Left renal cortex interstitium (tissue), 4 donors: ENCODE data around the gene FBXO42. TPM values are rescaled to one million over a fixed set of nuclear protein-coding genes. Genes with fewer than 3 reads are reported as not detected.
"Not testable (repeated sequence)": the region's sequence is repeated elsewhere in the genome, so short reads cannot be mapped to it uniquely, and the experiment has no call there.

Source experiments
- DNase-seq, 4 donors: peaks; one replicate each; pipeline ENCODE4 v3.0.0-alpha.2; 2013; ENCODE audit warnings: low read depth in 4 of 4, low spot score in 2 of 4, missing footprints in 1 of 4
- polyA plus RNA-seq, 4 donors: library from polyadenylated mRNA; unstranded; fragments of 120-200 nt; gene quantifications; one replicate each; pipeline ENCODE4 v1.2.1, GENCODE V29; 2013; ENCODE audit not compliant: insufficient read length in 4 of 4

Gene FBXO42
- polyA plus RNA-seq, 4 donors, result 18.3 to 24.0 (median 21.4) TPM

DNA sequence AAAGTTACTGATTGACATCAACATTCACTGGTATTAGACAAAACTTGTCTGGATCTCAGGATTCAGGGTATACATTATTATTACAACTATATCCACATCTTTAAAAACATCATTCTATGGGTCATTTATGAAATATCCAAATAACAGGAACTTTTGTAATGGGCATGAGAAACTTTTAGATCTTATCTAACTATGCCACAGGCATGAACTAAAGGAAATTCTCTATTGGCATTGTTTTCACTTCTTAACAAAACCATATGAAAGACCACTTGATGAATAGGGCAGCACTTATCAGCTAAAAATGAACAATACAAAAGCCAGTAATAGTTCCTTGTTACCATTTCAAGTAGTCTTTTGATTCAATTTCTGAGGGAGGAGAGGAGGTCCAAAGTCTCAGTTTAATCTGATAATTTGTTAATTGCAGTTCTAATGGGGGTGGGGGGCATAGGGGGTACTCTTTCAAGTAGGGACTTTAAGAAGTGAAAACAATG, 84.5 kb downstream of the FBXO42 start:
- no peak for DNase-seq

DNA sequence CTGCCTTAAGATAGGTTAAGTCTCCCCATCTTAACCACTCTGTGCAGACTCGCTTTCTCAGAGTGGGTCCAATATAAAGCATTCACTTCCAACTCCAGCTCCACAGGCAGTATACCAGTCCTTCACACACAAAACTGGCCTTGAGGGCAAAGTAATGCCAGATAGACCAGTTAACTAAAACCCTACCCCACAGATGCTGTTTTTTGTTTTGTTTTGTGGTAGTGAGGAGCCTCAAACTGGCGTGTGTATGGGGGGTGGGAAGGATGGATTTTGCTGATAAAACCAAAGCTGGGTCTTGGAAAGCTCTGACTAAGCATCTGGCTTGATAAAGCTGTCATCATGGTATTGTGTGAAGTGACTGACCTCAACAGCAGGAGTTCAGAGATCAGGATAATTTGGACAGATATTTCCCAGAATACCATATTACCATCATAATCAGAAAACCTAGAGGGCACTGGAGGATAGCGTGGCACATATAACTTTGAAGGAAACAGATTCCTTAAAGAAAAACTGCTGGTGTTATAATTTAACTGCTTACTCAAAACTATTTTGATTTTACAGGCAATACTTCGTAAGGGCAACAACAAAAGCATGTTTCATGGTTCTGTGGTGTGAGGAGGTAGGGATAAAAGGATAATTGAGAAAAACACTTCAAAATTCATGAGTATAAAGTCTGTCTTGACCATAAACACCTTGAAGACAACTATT, 85.7 kb downstream of the FBXO42 start:
- no peak for DNase-seq

DNA sequence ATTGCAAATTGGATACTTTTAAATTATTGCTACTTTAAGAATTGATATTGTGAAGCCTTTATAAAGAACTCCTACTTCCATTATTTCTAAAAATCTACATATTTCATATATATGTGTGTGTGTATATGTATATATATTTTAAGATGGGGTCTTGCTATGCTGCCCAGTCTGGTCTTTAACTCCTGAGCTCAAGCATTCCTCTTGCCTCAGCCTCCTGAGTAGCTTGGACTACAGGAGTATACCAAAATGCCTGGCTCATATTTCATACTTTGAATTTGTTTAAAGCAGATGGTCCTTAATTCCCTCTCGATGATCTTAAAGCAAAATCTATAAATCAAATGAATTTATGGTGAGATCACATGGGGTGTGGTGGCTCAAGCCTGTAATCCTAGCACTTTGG, 90.2 kb downstream of the FBXO42 start:
- no peak for DNase-seq

DNA sequence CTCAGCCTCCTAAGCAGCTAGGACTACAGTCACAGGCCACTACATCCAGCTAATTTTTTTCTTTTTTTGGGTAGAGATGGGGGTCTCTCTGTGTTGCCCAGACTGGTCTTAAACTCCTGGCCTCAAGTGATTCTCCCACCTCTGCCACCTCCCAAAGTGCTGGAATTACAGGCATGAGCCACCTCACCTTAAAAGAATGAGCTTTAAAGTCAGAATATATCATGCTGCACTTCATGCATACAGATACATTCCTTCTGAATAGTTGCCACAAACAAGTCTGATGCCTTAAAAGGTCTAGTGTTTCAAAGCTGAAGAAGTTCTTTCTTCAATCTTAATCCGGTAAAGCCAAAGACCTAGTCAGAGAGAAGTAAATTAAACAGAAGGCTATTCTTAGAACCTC, 91.5 kb downstream of the FBXO42 start:
- no peak for DNase-seq

DNA sequence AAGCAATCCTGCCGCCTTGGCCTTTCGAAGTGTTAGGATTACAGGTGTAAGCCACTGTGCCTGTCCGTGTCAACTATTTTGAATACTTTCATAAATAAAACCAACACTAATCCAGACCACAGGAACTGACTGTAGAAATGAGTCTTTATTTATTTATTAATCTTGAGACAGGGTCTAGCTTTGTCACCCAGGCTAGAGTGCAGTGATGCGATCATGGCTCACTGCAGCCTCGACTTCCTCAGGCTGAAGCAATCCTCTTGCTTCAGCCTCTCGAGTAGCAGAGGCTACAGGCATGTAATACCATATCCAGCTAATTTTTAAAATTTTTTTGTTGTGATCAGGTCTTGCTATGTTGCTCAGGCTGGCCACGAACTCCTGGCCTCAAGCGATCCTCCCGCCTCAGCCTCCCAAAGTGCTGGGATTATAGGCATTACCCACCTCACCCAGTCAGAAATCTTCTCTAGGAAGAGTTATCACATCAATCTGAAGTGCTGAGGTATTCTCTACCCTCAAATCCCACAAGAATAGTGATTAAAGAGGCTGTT, 93.6 kb downstream of the FBXO42 start:
- DNase-seq, result no peak

DNA sequence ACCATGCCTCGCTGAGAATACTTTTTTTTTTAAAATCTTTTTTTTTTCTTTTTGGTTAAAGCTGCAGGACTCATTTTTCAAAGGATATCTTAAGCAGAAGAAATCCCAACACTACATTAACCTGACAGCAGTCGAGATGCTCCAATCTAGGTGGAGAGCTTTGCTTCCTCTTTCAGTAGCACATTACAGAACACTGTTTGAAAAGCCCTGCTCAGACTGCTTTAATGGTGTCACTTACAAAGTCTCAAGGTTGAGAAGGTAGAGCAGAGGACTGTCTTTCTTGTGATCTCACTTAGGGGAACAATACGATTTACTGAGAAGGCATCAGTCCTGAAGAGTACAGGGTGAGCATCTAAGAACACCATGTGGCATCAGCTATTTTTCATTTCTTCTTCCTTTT, 94.3 kb downstream of the FBXO42 start:
- no peak for DNase-seq

DNA sequence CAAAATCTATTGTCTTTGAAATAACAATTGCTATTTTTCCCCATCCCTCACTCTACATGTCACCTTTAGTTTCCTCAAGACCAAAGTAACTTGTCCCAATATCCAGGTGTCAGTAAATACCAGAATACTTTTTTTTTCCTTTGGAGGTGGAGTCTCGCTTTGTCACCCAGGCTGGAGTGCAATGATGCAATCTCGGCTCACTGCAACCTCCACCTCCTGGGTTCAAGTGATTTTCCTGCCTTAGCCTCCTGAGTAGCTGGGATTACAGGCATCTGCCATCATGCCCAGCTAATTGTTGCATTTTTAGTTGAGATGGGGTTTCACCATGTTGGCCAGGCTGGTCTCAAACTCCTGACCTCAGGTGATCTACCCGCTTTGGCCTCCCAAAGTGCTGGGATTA, 94.7 kb downstream of the FBXO42 start:
- DNase-seq, result not testable (repeated sequence)

DNA sequence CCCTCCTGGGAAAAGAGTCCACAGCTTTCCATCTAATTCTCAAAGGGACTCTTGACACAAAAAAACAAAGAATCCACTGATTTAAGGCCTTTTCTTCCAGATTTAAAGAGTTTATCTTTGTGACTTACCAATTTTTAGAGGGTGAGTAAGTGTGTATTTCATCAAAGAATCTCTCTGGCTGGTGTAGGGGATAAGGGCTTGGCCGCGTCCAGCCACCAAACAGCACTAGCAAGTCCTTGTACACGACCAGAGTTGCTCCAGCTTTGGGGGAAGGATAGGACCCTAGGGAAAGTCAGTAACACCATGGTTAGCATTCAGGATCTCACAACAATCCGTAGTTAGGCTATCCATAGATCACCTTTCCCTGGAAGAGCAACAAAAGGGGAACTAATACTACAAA, 95.8 kb downstream of the FBXO42 start:
- DNase-seq, result no peak

DNA sequence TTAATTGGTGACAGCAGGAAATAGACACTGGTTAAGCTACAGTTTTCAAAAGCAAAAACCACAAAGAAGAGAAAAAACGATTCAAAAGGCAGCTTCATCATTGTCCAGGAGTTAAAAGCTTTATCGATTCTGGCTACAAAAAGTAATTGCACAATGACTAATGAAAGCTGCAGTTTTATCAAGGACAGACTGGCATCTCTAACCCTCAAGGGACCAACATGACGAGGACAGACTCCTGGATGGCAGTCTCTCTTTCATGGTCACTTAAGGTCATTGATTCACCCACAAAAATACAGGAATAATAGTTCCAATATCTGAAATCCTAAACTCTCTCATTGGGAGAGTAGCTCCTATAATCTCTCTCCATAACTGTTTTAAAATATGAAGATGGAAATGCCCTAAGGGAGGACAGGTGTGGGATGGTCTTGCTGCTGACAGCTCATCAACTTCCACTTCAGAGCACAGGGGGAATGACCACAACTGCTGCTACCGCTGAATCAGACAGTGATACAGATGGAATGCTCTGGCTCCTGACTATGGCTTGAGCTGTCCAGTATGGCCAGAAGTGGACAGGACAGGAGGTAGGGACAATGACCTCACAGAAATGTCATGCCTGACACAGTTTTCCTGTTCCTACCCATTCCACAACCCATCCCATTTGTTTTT, 97.9 kb downstream of the FBXO42 start:
- DNase-seq, result no peak

DNA sequence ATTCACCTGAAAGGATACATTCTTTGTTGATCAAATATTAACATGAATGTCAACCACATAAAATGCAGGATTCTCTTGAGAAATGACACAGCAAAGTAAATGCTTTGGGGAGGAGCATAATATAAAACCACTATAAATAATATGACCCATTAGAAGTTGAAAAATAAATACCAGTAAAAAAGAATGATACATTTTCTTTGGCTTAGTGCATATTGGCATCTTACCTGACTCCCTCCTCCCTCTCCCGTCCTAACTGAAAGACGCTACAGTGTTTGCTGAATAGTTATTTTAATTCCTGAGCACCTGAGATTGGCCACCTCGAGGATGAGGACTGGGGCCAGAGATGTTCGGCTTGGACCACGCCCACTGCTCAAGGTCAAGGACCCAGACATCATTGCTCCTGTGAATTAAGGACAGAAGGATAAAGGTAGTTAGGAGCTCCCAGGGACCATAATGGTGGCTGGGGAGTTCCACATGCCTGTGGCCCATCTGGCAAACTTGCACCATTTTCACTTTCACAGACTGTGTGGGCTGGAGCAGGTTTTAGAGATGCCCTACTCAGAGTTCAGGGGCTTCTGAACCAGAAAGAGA, 98.9 kb downstream of the FBXO42 start:
- DNase-seq, result no peak

DNA sequence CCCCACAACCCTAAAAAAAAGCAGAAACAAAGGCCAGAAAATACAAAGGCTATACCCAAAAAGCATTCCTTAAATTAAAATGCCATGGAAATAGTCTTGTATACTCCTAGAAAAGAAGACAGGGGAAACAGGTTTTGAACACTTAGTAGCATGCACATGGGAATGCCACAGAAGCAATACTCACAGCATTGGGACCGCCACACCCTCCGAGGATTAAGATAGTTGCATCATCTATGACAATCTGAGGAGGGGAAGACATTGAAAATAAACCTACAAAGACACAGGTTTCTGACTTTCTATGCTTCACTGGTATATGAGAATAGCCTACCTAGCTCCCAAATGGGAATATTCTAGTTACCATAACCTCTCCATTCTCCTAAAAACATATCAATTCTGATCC, 99.4 kb downstream of the FBXO42 start:
- no peak for DNase-seq

DNA sequence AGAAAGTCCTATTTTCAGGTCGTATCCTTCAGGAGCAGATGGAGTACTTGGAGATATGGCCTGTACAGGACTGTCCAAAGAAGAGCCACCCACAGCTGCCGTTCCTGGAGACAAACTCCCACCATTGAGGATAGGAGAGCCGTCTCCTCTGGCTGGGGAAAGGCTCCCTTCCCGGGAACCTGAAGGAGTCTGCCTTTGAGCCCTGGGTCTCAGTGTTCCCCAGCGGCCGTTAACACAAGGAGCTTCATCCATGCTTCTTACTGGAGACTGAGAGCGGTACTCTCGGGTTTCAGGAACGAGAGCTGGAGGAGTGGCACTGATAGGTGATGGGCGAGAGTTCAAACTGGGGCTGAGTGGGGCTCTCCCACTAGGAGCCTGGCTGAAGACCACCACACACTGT, 100.9 kb downstream of the FBXO42 start:
- DNase-seq, result no peak

DNA sequence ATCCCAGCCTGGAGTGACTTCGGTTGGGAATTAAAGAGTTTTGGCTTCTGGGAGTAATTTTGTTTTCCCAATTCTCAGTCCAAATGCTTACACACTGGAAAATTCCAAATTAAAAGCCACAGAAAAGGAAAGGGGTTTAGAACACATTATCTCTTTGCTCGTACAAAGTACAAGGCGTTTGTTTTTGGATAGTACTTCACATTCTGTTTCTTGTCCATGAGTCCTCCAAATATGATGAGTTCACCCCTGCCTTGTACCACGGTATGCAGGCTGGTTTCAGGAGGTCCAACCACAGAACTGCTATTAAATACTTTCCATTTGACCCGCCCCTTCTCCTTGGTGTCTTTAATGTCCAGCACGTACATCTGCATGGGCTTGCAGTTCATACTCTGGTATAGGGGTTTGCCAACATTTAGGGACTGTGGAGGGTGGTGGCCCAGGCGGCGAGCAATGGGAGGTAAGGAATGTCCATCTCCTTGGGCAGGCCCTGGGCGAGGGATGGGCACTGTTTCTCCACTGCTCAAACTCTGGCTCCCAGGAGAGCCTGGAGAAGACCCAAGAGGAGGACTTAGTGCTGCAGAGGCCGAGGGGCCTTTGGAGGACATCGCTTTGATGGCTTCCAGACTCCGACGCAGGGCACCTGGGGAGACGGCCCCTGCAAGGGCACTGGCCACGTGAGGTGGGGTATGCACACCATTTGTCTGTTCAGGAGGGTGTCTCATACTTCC, 101.6 kb downstream of the FBXO42 start:
- no peak for DNase-seq

DNA sequence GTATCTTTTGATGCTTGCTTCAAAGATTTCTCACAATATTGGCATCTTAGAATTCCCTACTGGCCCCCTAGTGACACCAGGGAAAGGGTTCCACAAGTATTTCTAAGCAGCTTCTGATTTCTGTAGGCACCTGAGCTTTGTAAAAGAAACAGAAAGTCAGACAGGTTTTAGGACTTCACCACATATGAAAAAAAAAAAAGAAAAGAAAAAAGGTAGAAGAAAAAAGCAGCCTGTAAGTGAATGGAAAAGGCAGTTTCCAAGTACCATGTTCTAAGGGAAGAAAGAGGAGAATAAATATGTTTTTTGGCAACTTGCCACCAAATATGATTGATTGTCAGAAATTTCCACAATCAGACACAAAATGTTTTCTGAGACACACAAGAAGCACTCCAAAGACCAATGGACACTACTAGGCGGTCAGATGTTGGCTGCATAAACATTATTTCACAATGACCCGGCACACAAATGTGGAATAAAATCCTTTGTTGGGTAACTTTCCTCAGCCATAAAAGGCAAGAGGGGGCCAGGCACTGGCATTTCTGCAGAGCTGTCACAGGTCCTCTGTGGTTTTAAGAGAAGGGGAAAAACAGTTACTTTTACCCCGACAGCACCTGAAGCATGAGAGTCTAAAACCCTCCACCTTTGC, 102.6 kb downstream of the FBXO42 start:
- DNase-seq, result no peak

DNA sequence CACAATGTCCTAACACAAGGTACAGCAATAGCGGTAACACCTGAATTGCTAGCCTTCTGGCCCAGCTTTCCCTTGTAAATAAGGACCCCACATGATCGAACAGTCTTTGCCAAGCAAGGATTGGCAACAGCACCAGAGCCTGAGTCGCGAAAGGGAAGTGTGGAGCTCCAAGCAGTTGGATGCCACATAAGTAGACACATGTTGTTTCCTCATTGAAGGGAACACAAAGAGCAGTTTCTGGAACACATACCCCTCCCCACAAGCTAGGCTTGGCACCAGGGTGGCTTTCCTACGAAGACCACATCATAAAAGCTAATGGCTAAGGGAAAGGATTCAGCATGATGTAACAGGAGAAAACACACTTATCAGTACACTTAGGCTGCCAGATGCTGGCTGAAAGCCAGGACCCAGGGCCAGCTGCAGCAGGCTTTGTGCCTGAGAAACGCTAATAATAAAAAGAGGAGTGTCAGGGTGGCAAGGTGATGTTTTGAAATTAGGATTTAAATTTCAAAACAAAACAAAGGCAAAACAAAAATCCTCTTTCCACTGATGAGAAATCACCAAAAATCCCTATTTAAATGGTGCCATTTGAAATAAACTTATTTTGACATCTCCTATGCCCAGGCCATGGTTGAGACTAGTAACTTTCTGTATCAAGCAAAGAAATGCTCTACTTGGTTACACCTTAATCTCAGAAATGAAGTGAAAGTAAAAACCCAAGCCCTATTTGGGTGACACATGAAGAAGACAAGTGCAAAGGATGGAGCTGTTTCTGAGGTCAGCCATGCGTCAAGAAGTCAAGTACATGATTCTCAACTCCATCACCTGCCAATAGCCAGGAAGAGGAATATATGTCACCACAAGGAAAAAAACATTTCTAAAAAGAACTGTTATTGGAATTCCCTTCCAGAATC, 103.4 kb downstream of the FBXO42 start:
- DNase-seq, result peak in 1 of 4 donors; percentile 15

DNA sequence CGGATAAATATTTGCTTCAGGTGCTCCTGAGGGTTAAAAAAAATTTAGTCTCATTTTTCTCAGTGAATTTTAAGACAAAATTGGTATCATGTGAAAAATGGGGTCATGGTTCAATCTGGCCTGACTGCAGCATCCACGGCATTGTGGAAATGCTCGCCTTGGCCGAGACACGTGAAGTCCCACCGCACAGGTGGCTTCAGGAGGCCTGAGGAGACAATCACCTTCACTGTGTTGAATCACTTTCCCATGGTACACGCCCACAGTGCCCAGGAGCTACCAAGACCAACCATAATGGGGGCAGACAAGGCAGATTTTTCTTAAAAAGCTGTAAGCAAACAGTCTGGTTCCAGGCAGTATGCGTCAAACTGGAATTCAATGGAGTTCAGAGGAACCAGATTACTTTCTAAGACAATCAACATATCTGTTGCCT, 104.3 kb downstream of the FBXO42 start:
- no peak for DNase-seq

DNA sequence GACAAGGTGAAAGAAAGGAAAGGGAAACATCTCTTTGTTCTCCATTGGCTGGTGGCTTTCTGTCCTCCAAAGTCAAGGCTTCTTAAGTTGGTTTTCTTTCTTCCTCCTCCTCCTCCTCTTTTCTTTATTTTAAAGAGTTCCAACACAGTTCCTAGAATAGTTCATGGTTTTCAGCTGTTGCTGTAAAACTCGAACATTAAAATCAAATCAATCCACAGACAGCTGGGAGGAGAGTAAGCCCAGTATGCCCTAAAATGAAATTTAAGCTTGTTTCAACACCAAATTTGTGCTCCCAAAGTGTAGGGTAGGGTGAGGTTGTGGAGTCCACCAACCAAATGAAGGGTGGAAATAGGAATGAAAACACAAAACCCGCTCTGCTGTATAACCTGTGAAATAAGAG, 104.8 kb downstream of the FBXO42 start:
- no peak for DNase-seq

DNA sequence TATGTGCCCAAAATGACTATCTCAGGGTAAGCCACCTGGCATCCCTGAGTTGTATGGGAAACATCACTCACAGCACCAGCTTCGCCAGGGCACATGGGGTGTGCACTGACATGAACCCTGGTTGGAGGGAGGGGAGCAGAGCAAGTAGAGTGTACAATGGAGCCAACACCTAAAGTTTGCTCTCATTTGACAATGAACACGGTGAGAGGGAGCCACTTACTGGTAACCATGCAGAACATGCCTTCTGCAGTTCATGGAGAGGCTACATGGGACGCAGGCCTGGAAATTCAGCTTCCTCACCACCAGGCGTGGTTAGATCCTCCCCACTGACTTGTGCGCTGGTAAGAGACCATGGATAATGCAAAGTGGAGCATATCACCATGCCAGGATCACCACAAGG, 105.3 kb downstream of the FBXO42 start:
- no peak for DNase-seq

DNA sequence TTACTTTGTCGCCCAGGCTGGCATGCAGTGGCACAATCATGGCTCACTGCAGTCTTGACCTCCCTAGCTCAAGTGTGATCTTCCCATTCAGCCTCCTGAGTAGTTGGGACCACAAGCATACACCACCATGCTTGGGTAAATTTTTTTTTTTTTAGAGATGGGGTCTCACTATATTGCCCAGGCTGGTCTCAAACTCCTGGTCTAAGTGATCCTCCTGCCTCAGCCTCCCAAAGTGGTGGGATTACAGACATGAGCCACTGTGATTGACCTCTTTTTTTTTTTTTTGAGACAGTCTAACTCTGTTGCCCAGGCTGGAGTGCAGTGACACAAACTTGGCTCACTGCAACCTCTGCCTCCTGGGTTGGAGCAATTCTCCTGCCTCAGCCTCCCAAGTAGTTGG, 106.0 kb downstream of the FBXO42 start:
- not testable (repeated sequence) for DNase-seq
